NCI-H69 (cell line): Measurements from ENCODE around the gene RPS10.

ENCODE experiments used
- DNase-seq: peaks from one replicate; lab custom pipeline; 2025; lab: John Stamatoyannopoulos, UW

The RPS10 gene

DNA sequence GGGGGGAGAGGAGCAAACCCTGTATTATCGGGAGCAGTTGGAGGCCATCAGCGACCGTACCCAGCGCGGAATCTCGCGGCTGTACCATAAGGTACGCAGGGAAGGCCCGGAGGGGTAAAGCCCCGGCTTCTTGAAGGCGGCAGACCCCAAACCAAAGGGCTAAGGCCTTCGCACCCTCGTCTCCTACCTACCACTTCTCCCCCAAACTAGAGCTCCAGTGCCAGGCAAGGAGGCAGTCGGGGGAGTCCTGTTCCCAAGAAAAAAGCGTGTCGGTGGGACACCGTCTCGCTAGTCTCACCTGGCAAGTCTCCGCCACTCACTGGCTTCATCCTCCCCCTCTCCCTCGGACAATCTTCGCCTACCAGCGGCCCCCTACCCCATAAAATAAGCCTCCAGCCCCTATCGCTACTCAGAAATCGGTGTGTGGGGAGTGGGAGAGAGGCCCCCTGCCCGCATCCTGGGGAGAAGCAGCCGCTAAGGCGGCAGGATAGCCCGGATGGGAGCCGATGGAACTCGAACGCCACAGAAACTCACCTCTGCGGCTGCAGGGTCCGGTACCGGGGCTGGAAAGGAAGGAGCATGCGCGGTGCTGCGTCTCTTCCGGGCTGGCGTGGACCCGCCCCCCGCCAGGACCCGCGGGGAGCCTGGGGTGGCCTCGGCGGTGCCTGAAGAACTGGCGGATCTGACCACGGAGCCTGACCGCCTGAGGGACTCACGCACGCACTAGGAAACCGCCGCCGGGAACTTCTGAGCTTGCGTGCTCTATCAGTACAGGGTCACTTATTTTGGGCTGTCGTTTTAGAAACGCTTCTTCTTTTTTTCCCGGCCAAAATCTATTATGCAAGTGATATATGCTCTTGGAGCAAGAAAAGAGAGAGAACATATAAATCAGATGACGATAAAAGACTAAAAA lies at the start of gene RPS10:
RPS10 (minus strand) TSS at position 572 of the 913 bp plus-strand sequence. CDS start 848 bp downstream, outside the sequence.
- peak; percentile 97 for DNase-seq

DNA sequence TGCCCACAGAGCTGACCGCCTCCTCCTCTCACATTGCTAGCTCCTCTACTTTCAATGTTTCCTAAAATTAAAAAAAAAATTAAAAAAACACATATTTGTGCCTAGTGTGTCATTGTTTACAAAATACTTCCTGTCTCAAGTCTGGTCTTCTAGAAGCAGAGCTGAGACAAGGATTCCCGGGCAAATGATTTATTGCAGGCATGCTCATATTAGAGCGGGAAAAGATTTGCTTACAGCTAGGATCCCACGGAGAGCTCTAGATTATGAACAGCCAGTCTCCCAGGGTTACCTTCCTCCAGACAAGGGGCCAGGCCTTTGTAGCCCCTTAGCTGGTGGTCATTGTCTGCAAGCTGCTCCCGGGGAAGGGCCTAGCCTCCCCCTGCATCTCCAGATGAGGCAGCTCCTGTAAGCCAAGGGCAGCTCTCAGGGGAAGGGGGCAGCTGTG lies 49.4 kb upstream of the RPS10 start:
- peak; percentile 63 for DNase-seq

- no peak for DNase-seq
These were observed 48.9 kb upstream of the RPS10 start for GRCh38 chr6:34474754-34475153.

- peak; percentile 36 for DNase-seq
These were observed 48.1 kb upstream of the RPS10 start for GRCh38 chr6:34473967-34474366.

DNA sequence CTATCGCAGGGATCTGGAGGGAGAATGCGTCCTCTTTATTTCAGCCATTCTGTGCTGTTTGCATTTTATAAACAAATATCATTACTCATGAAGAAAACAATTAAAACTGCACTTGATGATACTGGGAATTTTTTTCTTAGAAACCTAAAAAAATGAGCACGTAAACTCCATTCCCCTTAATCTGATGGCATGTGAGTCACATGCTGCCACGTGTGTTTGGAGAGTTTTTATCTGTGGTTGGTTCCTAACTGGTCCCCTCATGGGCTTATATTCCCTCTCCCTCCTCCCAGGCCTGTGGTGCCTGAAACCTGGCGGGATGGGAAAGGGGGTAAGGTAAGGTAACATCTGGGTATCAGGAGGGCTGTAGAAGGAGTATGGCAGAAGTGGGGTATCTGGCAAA lies 46.6 kb upstream of the RPS10 start:
- DNase-seq: no peak

DNA sequence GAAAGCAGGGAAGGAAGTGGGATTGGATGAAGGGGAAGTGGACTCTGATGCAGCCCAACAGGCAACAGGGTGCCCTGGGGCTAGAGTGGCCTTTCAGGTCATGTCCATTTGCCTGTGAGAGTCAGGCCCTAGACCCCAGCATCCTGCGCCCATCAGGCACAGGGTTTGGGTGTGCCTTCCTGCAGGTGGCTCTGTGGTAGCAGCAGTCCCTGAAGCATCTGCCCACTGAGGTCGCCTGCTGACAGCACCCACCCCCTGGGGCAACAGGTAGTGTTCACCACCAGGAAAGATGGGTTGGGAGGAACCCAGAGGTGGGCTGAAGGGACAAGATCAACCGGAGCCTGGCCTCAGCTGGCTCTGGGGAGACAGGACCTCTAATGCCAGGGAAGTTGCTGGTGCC lies 43.6 kb upstream of the RPS10 start:
- peak; percentile 36 for DNase-seq

- no peak for DNase-seq
These were observed 42.6 kb upstream of the RPS10 start for GRCh38 chr6:34468378-34468892.

DNA sequence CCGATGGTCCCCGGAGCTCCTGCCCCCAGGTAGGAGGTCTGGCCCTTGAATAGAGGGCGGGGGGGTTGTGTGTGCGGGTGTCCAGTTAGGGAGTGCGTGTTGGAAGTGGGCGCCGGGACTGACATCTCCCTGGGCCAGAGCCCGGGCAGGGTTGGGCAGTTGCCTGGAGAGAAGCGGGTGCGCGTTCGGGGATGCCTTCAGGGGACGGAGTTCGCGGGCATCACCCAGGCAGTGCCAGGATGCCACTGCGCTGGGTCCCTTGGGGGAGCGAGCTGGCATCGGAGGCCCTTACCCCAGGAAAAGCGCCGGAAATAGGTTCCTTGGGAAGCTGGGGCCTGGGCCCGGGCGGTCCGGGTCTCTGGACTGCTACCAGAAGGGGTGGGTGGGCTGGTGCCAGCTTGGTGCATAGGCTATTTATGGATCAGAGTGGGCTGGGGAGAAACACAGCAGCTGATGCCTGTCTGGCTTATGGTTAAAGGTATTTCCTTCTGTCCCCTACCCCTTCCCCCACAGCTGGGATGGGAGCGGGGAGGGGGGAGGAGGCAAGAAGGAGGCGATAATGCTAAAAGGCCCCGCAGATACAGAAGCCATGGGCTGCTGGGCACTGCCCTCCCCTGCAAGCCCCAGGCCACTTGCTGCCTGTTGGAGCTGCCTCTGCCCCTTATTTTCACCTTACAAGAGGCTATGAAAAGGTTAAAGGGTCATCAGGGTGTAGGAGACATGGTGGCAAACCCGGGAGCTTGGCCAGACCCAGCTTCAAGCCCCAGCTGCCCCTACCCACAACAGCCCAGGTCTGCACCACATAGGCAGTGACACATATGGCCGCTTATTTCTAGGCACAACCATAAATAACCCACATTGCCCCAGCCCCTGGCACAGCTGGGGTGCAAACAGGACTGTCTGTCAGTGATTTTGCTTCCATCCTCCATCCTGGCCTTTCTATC lies 40.6 kb upstream of the RPS10 start:
- DNase-seq: peak; percentile 63

DNA sequence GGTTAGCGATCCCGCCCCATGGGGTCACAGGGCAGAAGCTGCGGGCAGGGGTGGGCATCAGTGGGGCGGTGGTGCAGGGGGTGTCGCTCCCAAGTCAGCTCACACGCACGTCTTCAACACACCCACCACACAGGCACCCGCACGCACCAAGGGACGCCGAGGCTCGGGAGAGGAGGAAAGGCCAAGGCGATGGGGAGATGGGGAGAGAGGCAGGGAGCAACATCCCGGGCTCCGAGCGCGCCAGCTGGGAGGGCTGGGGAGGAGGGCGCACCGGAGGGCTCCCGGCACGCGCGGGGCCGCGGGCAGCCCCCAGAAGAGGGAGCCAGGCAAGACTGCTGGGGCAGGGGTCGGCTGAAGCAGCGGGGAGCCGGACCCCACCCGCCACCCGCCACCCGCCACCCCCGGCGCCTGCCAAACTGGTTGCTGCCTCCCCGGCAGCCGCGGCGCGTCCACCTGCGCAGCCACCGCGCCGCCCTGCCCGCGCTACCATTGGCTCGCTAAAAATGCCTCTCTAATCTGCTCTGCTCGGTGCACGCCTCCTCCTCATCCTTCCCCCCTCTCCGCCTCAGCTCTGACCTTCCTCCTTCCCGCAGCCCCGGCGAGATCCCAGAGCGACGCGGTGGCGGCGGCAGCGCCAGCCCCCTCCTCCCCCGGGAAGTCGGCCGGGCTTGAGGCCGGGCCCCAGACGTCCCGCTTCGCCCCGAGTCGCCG lies 39.8 kb upstream of the RPS10 start, which contains the start of gene PACSIN1:
PACSIN1 (plus strand) TSS at position 546 of the 711 bp plus-strand sequence. CDS start 60,230 bp downstream, outside the sequence.
- peak; percentile 89 for DNase-seq

DNA sequence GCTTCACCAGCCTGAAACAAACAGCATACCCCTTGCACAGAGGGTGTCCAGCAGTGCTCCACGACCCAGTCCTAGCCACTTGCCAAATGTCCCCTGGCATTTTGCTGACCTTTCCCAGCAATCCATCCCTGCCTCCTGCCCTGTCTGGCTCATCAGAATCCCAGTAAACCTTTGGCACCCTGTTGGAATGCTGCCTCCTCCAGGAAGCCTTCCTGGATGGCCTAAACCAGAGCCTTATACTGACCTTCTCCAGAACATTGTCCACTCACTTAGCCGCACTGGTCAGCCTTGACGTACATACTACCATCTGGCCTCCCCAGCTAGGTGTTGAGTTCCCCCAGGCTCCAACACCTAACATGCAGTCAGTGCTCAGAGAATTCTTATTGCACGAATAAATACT lies 38.0 kb upstream of the RPS10 start:
- DNase-seq: no peak

GRCh38 chr6:34463299-34463698 lies 37.4 kb upstream of the RPS10 start:
- peak; percentile 34 for DNase-seq

DNA sequence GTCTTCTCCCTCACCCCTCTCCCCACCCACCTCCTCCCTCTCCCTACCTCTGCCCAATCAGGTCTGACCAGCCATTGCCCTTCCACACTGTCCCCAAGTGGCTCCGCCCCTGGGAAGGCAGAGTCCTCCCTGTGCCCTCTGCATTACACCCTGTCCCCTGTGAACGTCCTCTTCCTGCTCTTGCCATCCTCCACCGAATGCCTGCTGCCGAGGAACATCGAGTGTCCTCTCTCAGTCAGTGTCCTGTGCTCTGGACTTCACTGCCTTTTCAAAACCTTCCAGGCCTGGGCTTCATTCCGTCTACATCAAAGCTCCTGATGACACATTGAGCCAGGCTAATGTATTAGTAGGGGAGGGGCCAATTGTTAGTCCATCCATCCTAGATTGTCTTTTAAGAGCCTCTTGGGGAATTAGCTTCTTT lies 36.7 kb upstream of the RPS10 start:
- peak; percentile 91 for DNase-seq

GRCh38 chr6:34462010-34462409 lies 36.1 kb upstream of the RPS10 start:
- DNase-seq: no peak

- DNase-seq: peak; percentile 25
These were observed 35.1 kb upstream of the RPS10 start for GRCh38 chr6:34460796-34461507.

DNA sequence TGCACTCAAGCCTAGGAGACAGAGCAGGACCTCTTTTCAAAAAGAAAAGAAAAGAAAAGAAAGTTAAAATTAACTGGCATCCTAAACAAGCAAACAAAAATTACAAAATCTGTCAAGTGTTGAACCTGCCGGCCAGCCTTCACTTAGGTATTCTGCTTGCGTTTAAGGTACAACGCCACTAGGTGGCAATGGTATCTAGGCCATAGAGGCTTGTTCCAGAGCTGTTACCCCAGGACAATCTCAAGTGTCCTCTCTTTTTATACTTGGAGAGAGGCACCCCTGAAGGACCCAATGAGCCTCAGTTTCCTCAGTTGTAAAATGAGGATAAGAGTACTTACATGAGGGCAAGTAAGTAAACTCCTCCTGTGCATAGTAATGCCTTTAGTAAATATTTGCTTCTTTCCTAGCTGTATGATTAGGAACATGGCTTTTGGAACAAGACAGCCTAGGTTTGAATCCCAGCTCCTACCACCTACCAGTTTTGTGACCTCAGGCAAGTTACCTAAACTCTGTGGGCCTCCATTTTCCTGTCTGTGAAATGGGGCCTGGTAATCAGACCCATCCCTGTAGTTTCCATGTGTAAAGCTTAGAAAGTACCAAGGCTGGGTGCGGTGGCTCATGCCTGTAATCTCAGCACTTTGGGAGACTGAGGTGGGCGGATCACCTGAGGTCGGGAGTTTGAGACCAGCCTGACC lies 34.2 kb upstream of the RPS10 start:
- DNase-seq: peak; percentile 80

- DNase-seq: no peak
These were observed 32.2 kb upstream of the RPS10 start for GRCh38 chr6:34457742-34458735.

GRCh38 chr6:34457382-34457741 lies 31.5 kb upstream of the RPS10 start:
- DNase-seq: no peak

DNA sequence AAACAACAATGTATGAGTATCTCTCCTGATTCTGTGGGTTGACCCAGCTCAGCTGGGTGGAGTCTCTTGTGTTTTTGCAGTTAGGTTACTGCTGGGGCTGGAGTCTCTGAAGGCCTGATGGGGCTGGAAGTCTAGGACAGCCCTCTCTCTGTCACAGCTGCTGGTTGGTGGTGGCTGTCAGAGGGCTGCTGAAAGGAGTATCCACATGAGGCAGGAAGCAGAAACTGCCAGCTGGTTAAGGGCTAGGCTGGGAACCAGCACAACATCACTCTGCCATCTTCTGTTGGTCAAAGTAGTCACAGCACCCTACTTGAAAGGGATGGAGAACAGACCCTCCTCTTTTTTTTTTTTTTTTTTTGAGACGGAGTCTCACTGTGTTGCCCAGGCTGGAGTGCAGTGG lies 30.0 kb upstream of the RPS10 start:
- peak; percentile 42 for DNase-seq

GRCh38 chr6:34451192-34451591 lies 25.3 kb upstream of the RPS10 start:
- DNase-seq: no peak
